GM18861 (cell line): ENCODE measurements around the gene TLL2.

Source experiments
- ATAC-seq: cut with Tn5 transposase; IDR thresholded peaks from one replicate; pipeline ENCODE4 v1.9.1; 2021; ENCODE audit not compliant: unreplicated experiment

The TLL2 gene

GRCh38 chr10:96509017-96509641 is 4.6 kb downstream of the TLL2 start:
- ATAC-seq = no peak

GRCh38 chr10:96507044-96507443 is 6.7 kb downstream of the TLL2 start:
- ATAC-seq = no peak

GRCh38 chr10:96505150-96506136 is 8.3 kb downstream of the TLL2 start:
- ATAC-seq = no peak

GRCh38 chr10:96502561-96503282 is 11.0 kb downstream of the TLL2 start:
- no peak for ATAC-seq

GRCh38 chr10:96501985-96502384 is 11.7 kb downstream of the TLL2 start:
- no peak for ATAC-seq

GRCh38 chr10:96500519-96500918 is 13.2 kb downstream of the TLL2 start:
- ATAC-seq = no peak

GRCh38 chr10:96500050-96500449 is 13.7 kb downstream of the TLL2 start:
- no peak for ATAC-seq

GRCh38 chr10:96497391-96497790 is 16.3 kb downstream of the TLL2 start:
- ATAC-seq = no peak

- no peak for ATAC-seq
These were observed 17.3 kb downstream of the TLL2 start for GRCh38 chr10:96496281-96496925.

GRCh38 chr10:96495544-96495943 is 18.2 kb downstream of the TLL2 start:
- no peak for ATAC-seq

GRCh38 chr10:96494694-96495093 is 19.0 kb downstream of the TLL2 start:
- ATAC-seq = no peak

- no peak for ATAC-seq
These were observed 19.7 kb downstream of the TLL2 start for GRCh38 chr10:96493871-96494525.

- ATAC-seq = no peak
These were observed 20.5 kb downstream of the TLL2 start for GRCh38 chr10:96493254-96493653.

GRCh38 chr10:96491303-96491702 is 22.4 kb downstream of the TLL2 start:
- ATAC-seq = no peak

- no peak for ATAC-seq
These were observed 25.4 kb downstream of the TLL2 start for GRCh38 chr10:96488161-96488935.

- no peak for ATAC-seq
These were observed 30.7 kb downstream of the TLL2 start for GRCh38 chr10:96482815-96483588.

- no peak for ATAC-seq
These were observed 35.4 kb downstream of the TLL2 start for GRCh38 chr10:96478355-96478754.

GRCh38 chr10:96473866-96474265 is 39.9 kb downstream of the TLL2 start:
- no peak for ATAC-seq

- no peak for ATAC-seq
These were observed 43.5 kb downstream of the TLL2 start for GRCh38 chr10:96470116-96470743.
